HK-2 (cell line): ENCODE measurements around the gene DMRT3.
"Not testable (repeated sequence)": the region's sequence is repeated elsewhere in the genome, so short reads cannot be mapped to it uniquely, and the experiment has no call there.

ENCODE experiments used
- DNase-seq: peaks from one replicate; pipeline ENCODE4 v3.0.0-alpha.2; 2018; ENCODE audit not compliant: unreplicated experiment

The DMRT3 gene

GRCh38 chr9:998299-999110 is 22.1 kb downstream of the DMRT3 start:
- not testable (repeated sequence) for DNase-seq

- no peak for DNase-seq
Measured at GRCh38 chr9:1001838-1002237, 25.4 kb downstream of the DMRT3 start.

GRCh38 chr9:1002678-1003077 is 26.2 kb downstream of the DMRT3 start:
- no peak for DNase-seq

GRCh38 chr9:1005043-1005667 is 28.7 kb downstream of the DMRT3 start:
- peak; percentile 16 for DNase-seq

GRCh38 chr9:1007312-1007711 is 30.9 kb downstream of the DMRT3 start:
- DNase-seq, result no peak

- no peak for DNase-seq
Measured at GRCh38 chr9:1008216-1008615, 31.8 kb downstream of the DMRT3 start.

GRCh38 chr9:1009101-1009707 is 32.7 kb downstream of the DMRT3 start:
- DNase-seq, result peak; percentile 78

GRCh38 chr9:1013021-1013420 is 36.6 kb downstream of the DMRT3 start:
- DNase-seq, result no peak

GRCh38 chr9:1014225-1014624 is 37.8 kb downstream of the DMRT3 start:
- DNase-seq, result no peak

GRCh38 chr9:1014640-1015039 is 38.2 kb downstream of the DMRT3 start:
- DNase-seq, result no peak

GRCh38 chr9:1018121-1018520 is 41.7 kb downstream of the DMRT3 start:
- DNase-seq, result no peak

- no peak for DNase-seq
Measured at GRCh38 chr9:1024112-1024511, 47.7 kb downstream of the DMRT3 start.

GRCh38 chr9:1025131-1025530 is 48.7 kb downstream of the DMRT3 start:
- no peak for DNase-seq

- no peak for DNase-seq
Measured at GRCh38 chr9:1026219-1026618, 49.8 kb downstream of the DMRT3 start.

GRCh38 chr9:1028501-1029190 is 52.2 kb downstream of the DMRT3 start:
- no peak for DNase-seq

- no peak for DNase-seq
Measured at GRCh38 chr9:1031951-1032601, 55.6 kb downstream of the DMRT3 start.

GRCh38 chr9:1034271-1034670 is 57.8 kb downstream of the DMRT3 start:
- DNase-seq, result no peak

- DNase-seq, result no peak
Measured at GRCh38 chr9:1039589-1039988, 63.1 kb downstream of the DMRT3 start.
